ENCODE data around the gene OR14C36.

OR14C36 gene

DNA sequence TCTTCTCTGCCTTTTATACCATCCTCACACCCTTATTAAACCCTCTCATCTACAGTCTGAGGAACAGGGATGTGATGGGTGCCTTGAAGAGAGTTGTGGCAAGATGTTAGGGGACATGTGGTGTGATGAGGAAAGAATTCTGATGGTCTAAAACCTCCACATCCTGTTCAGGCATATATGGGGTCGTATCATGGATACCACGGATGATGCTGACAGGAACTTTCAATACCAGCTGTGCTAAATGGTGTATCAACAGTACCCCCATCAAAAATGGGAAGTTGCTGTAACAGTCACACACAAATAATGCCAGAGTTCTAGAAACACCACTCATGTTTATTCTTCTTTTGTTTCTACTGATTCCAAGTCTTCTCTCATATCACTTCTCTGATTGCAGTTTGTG lies 39.9 kb downstream of the OR14C36 start:
- no peak overlapping the region for H3K27ac ChIP-seq (ENCODE audit: low read depth, low read length)
- no peak overlapping the region for H2AK5ac ChIP-seq (ENCODE audit: low read length)
- no peak overlapping the region for H3K18ac ChIP-seq (ENCODE audit: low read length)
- H2BK120ac ChIP-seq (ENCODE audit: insufficient read depth, low read length, poor library complexity): no peak overlapping the region
- no peak overlapping the region for H4K8ac ChIP-seq (ENCODE audit: low read depth, low read length)
- no peak overlapping the region for H3K4me3 ChIP-seq (ENCODE audit: low read depth, low read length)
- H3K27me3 ChIP-seq (ENCODE audit: insufficient read depth, low read length): no peaks in the 10 kb centered on the region
- DNase-seq: no peak
- H2BK12ac ChIP-seq (ENCODE audit: low read length): no peak overlapping the region
- H4K12ac ChIP-seq (ENCODE audit: low read depth, low read length): no peak overlapping the region
- H2BK5ac ChIP-seq (ENCODE audit: low read depth, low read length, poor library complexity): no peak overlapping the region
- H3K9ac ChIP-seq (ENCODE audit: low read length): no peak overlapping the region
- H3K4me1 ChIP-seq (ENCODE audit: control insufficient read depth in 1 of 2, insufficient read depth in 2 of 2, low read length in 2 of 2): no peaks in the 10 kb centered on the region
- no peak overlapping the region for H3K4ac ChIP-seq (ENCODE audit: low read depth, low read length)
- no peak overlapping the region for H4K91ac ChIP-seq (ENCODE audit: low read depth, low read length)
- H3K23ac ChIP-seq (ENCODE audit: low read length): no peak overlapping the region
- H3K4me2 ChIP-seq (ENCODE audit: low read length): no peak overlapping the region
- no peak overlapping the region for H2AFZ ChIP-seq (ENCODE audit: insufficient read depth, low read length, poor library complexity)
- H3K36me3 ChIP-seq (ENCODE audit: control insufficient read depth in 1 of 2, insufficient read depth in 2 of 2, low read length in 2 of 2): no peaks in the 10 kb centered on the region
- H3K79me1 ChIP-seq (ENCODE audit: low read length): no peaks in the 10 kb centered on the region
- peaks cover 12% of the 10 kb centered on the region for H3K9me3 ChIP-seq (ENCODE audit: insufficient read depth, low read depth, low read length)
- H3K14ac ChIP-seq (ENCODE audit: low read length): no peak overlapping the region
- no CpG with 5 or more reads among the region's 2 CpGs for WGBS (ENCODE audit: extremely low coverage, insufficient coverage, insufficient read length)
- no peaks in the 10 kb centered on the region for H3K79me2 ChIP-seq (ENCODE audit: control insufficient read depth, insufficient read depth, low read length, poor library complexity)

DNA sequence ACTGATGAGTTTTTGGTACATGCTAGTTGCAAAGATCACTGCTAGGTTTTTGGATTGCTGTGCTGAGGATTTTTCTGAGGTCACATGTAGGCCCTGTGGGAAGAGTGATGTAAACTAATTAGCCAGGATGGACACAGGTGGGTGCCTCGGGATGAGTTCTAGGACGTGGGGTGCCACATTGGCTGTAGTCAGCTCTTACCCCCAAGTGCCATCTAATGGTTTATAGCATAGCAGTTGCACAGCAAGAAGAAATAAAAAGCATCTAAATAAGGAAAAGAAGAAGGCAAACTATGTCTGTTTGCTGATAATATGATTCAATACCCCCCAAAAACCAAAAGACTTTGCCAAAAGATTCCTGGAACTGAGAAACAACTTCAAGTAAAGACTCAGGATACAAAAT lies 44.5 kb downstream of the OR14C36 start:
- no CpG with 5 or more reads among the region's 2 CpGs for WGBS (ENCODE audit: extremely low coverage, insufficient coverage, insufficient read length)
- no peak overlapping the region for H2AK5ac ChIP-seq (ENCODE audit: low read length)
- H3K27me3 ChIP-seq (ENCODE audit: insufficient read depth, low read length): no peaks in the 10 kb centered on the region

More for the DNA sequence above, 44.5 kb downstream of the OR14C36 start:
- no peaks in the 10 kb centered on the region for H3K36me3 ChIP-seq (ENCODE audit: control insufficient read depth in 1 of 2, insufficient read depth in 2 of 2, low read length in 2 of 2)
- no peaks in the 10 kb centered on the region for H3K79me1 ChIP-seq (ENCODE audit: low read length)
- H3K4me3 ChIP-seq (ENCODE audit: low read depth, low read length): no peak overlapping the region
- no peak overlapping the region for H3K27ac ChIP-seq (ENCODE audit: low read depth, low read length)
- no peak overlapping the region for H2AFZ ChIP-seq (ENCODE audit: insufficient read depth, low read length, poor library complexity)
- H3K9me3 ChIP-seq (ENCODE audit: insufficient read depth, low read depth, low read length): peaks cover 6% of the 10 kb centered on the region
- DNase-seq: no peak
- H3K23ac ChIP-seq (ENCODE audit: low read length): no peak overlapping the region
- H2BK5ac ChIP-seq (ENCODE audit: low read depth, low read length, poor library complexity): no peak overlapping the region
- H3K79me2 ChIP-seq (ENCODE audit: control insufficient read depth, insufficient read depth, low read length, poor library complexity): no peaks in the 10 kb centered on the region
- no peak overlapping the region for H2BK120ac ChIP-seq (ENCODE audit: insufficient read depth, low read length, poor library complexity)
- no peak overlapping the region for H2BK12ac ChIP-seq (ENCODE audit: low read length)
- no peak overlapping the region for H4K12ac ChIP-seq (ENCODE audit: low read depth, low read length)
- H3K4ac ChIP-seq (ENCODE audit: low read depth, low read length): no peak overlapping the region
- no peak overlapping the region for H3K18ac ChIP-seq (ENCODE audit: low read length)
- no peaks in the 10 kb centered on the region for H3K4me1 ChIP-seq (ENCODE audit: control insufficient read depth in 1 of 2, insufficient read depth in 2 of 2, low read length in 2 of 2)
- H3K9ac ChIP-seq (ENCODE audit: low read length): no peak overlapping the region
- no peak overlapping the region for H4K8ac ChIP-seq (ENCODE audit: low read depth, low read length)
- H3K4me2 ChIP-seq (ENCODE audit: low read length): no peak overlapping the region
- H4K91ac ChIP-seq (ENCODE audit: low read depth, low read length): no peak overlapping the region
- H3K14ac ChIP-seq (ENCODE audit: low read length): no peak overlapping the region
